Non-pigmented ciliary epithelial cell (primary cell): ENCODE measurements around the gene ROBO4.

ENCODE experiments used
- DNase-seq: peaks from one replicate; pipeline ENCODE4 v3.0.0-alpha.2; 2010; ENCODE audit warnings: low read depth

ROBO4 gene

DNA sequence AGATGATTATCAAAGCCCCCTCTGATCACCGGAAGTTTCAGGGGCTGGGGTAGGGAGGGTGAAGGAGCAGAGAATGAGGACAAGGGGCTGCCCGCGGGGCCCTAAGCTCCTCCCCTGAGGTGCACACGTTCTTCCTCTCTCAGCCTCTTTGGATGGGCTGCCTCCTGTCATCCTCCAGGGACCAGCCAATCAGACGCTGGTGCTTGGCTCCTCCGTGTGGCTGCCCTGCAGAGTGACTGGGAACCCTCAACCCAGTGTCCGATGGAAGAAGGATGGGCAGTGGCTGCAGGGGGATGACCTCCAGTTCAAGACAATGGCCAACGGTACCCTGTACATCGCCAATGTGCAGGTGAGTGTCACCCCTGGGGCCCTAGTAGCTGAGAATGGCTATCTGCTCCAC lies 24.9 kb downstream of the ROBO4 start:
- DNase-seq, result no peak

DNA sequence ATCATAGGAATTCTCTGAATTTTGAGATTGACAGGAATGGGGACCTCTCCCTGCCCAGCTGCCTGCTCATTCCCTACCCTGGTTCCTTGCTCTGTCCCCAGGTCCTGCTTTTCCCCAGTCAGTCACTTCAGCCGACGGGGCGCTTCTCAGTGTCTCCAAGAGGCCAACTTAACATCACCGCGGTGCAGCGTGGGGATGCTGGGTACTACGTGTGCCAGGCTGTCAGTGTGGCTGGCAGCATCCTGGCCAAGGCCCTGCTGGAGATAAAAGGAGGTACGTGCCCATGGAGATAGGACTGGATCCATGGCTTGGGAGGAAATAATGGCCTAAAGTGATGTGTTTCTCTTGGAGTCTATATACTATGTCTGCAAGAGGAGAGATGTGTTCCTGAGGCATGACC lies 25.4 kb downstream of the ROBO4 start:
- DNase-seq, result no peak

DNA sequence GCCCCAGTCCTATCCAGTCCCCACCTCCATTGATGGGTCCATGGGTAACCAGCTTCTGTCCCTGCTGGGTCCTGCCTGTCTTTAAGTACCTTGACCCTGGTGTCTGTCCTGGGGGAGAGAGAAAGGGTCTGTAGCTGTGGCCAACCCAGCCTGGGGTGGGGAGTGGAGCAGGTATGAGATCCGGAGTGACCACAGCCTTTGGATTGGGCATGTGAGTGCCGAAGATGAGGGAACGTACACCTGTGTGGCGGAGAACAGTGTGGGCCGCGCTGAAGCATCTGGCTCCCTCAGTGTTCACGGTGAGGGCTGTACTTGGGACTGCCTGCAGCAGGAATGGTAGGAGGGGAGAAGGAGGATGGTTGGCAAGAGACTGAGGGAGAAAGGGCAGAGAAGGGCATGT lies 27.2 kb downstream of the ROBO4 start:
- no peak for DNase-seq

DNA sequence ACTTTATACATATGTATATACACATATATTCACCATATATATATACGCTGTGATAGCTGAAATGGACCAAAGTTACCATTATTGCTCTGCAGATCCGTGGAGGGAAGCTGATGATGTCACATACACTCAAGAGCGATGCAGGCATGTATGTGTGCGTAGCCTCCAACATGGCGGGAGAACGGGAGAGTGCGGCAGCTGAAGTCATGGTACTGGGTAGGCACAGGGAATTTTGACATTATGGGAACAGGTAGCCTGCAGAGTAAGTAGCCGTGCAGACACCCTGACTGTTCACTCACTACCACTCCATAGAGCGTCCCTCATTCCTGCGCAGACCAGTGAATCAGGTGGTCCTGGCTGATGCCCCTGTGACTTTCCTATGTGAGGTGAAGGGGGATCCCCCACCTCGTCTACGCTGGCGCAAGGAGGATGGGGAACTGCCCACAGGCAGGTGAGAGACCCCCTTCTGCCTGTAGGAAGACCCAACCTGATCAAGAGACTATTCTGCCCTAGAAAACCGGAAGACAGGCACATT lies 27.7 kb downstream of the ROBO4 start:
- no peak for DNase-seq

DNA sequence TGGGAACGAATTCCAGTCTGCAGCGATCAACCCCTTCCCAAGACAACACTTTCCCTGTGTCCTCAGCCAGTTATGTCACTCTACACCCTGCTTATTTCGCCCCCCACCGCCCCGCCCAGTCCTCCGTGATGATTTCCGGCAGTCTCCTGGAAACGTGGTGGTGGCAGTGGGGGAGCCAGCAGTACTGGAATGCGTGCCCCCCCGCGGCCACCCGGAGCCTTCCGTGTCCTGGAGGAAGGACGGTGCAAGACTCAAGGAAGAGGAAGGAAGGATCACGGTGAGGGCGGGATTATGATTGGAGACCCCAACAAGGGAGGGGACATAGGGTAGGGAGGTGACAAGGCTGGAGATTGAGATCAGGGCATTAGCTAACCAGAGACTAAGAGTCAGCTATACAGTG lies 28.3 kb downstream of the ROBO4 start:
- DNase-seq, result no peak

DNA sequence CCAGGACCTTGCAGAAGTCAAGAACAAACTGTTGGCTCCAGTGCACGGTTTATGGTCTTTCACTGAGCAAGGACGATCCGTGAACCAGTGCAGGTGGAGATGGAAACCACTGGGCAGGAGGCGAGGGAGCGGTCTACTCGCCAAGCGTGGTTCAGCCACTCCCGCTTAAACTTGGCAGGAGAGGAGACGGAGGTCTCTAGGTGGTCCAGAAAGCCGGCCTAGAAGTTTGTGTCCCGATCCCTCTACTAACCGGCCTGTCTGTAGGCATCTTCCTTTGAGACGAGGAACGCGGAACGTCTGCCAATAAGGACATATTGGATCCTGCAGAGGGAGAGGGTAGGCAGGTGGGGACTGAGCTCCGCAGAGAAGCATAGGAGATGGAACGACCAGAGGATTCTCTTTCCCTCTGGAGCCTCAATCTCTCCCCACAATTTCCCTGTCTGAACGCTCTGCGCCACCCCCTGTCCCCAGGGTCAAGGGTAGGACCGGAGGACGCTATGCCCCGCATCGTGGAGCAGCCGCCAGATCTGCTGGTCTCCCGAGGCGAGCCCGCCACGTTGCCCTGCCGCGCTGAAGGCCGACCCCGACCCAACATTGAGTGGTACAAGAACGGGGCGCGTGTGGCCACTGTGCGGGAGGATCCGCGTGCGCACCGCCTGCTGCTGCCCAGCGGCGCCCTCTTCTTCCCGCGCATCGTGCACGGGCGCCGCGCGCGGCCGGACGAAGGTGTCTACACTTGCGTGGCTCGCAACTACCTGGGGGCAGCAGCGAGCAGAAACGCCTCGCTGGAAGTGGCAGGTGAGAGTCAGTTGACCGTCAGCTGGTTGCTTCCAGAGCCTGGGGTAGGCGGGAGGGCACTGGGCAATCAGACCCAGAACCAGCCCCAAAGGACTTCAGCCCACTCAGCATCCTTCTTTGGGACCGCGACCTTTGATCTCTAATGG lies 29.1 kb downstream of the ROBO4 start:
- no peak for DNase-seq

DNA sequence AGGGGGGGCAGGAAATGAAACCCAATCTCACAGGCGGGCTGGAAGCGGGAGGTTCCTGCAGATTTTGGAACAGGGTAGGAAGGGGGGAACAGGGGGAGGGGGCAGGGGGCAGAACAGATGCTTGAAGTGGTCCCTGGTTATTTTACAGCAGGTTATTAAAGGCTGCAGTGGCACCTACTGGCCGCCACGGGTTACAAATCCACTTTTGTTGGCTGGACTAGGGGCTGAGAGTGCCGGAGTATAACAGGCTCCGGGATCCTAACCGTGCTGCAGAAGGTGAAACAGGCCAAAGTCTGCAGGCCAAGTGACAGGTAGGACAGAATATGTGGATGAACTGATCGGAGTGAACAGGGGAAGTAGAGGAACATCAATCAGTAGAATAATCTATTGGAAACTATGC lies 30.0 kb downstream of the ROBO4 start:
- no peak for DNase-seq

DNA sequence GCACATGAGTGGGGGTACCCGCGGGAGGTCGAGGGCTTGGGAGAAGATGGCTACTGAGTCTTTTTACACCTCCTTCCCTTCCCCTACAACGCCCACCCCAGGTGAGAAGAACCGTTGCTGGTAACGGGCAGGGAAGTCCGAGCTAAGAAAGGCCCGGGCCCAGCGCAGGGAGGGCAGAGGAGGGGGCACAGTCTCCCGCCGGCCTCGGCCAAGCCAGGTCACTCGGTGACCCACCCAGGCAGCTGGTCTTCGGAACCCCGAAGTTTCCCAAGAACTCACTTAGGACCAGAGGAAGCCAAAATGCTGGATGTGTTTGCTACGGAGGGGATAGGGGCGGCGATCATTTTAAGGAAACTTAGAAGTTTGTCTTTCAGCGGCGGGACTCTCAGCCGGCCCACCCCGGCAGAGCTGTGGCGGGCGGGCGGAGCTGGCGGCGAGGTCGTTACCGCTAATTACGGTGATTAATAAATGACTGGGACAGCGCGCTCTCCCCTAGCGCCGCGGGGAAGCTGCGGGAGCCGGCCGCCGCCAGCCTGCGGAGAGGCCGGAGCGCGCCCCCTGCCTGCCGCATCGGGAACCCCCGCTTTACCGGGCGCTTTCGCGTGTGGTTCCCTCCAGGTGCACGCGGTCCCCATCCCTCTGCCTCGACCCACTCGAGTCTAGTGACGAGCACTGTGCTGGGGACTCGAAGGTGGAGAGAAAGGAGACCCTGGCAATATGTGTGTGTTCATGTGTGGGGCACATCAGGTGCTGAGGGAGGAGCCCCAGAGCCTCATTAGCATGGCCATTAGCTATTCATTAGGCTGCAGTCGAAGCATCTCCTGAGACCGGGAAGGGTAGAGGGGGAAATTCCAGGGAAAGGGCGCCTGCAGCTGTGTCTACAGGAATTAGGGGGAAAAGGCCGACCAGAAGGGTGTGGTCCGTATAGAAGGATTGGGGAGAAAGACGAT lies 31.5 kb downstream of the ROBO4 start:
- no peak for DNase-seq

DNA sequence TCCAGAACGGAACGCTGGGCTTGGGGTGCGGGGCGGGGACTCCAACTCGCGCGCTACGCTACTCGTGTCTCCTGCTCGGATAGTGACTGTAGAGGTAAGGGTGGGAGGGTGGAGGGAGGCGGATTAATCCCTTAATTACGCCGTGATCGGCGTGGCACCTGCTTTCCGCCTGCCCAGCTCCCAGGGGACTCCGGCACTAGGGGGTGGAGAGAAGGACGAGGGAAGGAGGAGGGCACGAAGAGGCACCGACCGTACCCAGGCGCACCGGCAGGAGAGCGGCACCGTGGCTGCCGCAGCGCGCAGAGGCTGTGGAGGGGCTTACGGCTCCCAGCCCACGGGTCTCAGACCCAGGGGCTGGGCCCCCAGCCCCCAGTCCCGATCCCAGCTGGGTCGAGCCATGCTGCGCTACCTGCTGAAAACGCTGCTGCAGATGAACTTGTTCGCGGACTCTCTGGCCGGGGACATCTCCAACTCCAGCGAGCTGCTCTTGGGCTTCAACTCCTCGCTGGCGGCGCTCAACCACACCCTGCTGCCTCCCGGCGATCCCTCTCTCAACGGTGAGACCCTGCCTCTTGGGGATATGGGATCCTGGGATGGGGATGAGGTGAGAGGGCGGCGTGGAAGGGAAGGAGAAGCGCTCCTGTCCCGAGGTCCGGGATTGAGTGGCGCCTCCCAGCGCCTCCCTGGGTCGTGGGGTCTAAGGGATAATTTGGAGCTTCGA lies 32.3 kb downstream of the ROBO4 start, which contains the start of gene ROBO3:
TSS of gene ROBO3 (plus strand) at position 252 of the 721 bp plus-strand sequence. CDS start at position 398, 146 bp downstream.
- DNase-seq, result no peak

DNA sequence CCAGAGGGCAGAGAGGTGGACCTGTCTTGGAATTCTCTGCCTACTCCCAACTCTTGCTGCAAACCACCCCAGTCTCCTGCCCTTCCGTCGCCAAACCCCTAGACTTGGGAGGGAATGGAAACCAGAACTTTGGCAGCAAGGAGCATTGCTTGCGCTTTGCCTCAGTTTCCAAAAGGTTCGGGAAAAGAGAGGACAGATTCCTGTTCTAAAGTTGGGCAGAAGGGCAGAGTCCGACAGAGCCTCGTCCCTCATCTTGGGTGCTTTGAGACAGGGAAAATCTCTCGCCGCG lies 32.8 kb downstream of the ROBO4 start:
- DNase-seq, result no peak

DNA sequence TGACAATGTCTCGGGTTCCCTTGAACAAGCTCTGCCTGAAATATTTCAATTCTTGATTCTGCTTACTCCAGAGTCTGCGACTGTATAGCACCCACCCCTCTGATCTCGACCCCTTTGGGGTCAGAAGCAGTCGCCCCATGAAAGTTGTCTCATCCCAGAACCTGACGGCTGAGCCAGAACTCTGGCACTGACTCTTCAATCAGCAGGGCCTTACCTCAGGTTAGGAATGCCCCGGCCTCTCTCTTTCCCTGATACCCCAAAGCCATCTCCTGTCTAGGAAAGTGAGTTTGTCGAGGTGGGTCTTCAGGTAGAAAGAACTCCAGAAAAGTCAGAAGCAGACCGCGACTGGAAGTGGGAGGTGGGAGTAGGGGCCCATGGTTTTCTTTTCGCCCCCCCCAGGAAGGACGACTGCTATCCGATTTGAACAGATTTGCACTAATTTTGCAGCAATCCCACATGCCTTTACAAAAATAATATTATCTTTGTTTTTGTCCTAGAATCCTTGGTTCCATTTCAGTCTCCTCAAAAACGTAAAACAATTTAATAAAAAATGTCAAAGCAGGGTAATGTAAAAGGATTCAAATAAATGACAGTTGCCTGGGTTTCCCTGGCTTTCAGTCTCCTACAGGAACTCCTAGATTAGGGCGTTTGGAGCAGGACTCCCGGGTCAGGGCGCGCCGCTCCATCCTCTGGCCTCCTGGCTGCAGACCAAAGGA lies 33.3 kb downstream of the ROBO4 start:
- DNase-seq, result no peak

DNA sequence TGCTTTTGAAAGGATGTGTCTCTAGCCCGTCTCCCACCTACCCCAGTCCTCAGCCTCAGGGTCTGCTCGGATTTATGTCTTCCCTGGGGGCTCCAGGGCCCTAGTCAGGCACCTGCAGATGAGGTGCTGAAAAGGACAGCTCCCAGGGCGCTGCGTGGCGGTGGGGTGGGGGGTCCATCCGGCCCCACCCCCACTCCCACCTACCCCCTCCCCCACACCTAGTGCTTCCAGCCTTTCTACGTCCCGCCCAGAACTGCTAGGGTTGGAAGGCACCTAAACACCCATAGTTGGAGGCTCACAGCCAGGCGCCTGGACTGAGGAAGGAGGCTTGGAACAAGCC lies 33.9 kb downstream of the ROBO4 start:
- no peak for DNase-seq

DNA sequence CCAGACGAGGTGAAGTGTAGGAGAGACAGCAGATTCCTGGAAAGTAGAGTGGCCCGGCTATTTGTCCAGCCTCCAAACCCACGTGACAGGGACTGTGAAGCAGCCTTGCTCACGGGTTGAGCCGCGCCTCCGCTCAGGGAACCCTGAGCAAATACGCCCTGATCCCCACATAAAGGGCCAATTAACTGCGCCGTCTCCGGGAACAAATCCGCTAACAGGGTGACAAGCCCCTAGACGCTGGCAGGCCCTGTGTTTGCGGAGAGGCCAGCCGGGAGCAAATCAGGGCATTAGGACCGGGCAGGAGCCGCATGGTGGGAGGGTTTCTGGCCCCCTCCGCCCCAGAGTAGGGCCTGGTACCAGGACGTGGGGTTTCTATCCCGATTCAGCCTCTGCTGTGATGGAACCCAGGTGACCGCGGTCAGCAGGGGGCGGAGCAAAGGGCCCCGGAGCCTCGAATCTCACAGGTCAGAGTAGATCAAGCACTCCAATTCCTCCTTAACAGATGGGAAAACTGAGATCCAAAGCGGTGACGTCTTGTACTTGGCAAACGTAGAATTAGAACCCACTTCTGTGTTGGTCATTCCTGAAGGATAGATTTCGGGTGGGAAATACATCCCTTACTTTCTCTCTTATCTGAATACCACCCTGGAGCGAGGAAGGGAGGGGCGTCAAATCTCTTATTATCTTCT lies 34.4 kb downstream of the ROBO4 start:
- no peak for DNase-seq

DNA sequence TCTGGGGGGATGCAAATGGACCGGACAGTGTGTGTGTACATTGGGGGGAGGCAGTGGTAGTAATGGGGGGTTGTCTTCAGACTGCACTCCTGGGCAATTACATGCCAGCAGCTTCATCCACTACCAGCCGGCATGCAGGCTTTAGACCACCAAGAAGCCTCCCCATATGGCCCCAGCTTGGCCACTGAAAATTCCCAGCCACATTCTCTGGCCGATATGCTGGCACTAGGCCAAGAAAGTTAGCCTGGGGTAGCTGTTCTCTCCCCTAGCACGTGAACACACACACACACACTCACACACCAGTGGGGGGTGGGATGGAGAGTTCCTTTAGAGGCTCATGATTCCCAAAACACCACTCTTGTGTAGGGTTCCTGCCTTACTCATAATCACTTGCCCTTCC lies 36.0 kb downstream of the ROBO4 start:
- DNase-seq, result no peak

DNA sequence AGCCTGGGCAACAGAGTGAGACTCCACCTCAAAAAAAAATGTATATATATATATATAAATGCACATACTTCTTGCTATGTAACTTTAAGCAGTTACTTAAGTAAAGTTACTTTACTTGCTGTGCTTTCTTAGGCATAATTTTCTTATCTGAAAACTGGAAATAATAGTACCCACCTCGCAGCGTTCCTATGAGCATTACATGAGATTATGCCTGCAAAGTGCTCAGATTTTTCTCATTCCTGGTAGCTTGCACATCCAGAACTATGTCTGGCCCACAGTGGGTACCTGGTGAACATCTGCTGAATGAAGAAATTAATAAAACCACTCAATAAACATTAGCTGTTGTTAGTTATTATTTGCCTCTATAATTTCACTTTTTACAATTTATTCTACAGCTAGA lies 38.5 kb downstream of the ROBO4 start:
- no peak for DNase-seq

DNA sequence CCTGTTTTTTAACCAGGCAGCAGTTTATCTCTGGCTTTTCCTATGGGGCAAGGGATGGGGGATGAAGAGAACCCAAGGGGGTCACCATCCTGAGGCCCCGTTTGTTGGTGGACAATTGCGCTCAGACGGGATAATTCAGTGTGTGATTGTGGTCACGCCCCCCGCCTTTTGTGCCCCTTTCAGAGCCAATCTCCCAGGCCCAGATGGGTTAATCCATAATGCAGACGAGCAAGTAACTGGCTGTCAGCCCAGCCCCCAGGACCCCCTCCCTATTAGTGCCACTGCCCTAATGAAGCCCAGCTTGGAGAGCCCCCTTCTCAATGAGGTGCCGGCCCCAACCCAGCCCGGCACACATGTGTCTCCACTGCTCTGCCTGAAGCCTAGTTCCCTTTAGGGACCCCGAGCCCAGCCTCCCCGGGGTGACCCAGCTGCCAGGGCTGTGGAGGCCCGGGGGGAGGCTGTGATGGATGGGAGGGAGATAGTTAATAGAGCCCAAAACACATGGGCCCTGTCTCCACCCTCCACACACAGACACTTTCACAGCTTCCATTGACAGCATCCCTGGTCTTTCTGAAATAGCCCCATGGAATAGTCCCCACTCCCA lies 51.5 kb downstream of the ROBO4 start:
- no peak for DNase-seq

DNA sequence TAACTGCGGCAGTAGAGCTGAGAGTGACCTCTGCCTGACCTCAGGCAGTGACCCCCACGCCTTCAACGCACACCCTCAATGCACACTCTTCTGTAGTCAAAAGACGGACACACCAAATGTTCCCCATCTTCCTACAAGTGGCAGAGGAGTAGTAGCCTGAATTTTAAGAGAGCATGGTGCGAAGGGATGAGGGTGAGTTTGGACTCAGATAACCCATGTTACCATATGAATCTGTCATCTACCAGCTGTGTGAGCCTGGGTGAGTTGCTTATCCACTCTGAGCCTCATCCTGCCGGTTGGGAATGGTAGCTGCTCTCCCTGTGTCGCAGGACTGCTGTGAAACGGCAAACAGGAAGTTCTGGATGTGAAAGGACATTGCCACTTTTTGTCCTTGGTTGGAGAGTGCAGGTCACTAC lies 53.0 kb downstream of the ROBO4 start:
- DNase-seq, result no peak

DNA sequence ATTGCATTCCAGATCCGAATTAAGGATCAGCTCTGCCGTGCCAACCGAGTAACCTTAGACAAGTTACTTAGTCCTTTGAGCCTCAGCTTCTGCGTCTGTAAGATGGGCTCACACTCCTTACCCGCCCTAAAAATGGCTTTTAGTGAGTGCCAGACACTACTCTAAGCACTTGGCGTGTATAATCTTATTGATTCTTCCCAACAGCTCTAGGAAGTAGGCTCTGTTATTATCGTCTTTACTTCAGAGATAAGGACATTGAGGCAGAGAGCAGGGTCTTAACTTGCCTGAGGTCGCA lies 54.1 kb downstream of the ROBO4 start:
- no peak for DNase-seq

DNA sequence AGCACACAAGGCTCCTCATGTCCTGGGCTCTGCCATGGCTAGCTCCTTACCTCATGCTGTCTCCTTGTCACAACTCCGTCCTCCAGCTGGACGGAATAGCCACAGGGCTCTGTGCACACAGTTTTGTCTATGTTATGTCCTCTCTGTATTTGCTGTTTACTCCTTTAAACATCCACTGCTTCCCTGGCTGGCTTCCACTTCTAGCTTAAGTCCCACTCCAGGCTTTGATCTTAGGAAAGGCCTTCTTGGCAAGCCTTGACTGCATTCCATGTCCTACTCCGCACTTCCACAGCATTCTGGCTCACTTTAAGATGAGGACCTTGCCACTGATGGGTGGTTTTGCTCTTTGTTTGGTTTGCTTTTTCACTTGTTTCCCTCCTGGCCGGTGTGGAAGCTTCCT lies 55.4 kb downstream of the ROBO4 start:
- DNase-seq, result no peak

DNA sequence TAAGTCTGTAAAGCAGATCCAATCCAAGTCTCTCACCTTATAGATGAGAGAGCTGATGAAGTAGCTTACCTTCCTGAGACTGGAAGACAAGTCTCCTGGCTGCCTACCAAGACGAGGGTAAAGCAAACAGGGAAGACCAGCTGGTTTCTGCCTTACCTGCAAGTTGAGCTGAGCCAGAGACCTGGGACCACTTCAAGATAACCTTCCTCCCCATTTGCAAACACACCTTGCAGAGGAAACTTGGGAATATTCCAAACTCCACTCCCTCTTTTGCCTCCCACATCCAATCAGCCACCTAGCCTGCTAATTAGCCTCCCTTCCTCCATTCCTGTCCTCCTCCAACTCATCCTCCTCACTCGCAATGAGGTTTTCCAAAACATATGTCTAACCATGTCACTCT lies 55.8 kb downstream of the ROBO4 start:
- no peak for DNase-seq

DNA sequence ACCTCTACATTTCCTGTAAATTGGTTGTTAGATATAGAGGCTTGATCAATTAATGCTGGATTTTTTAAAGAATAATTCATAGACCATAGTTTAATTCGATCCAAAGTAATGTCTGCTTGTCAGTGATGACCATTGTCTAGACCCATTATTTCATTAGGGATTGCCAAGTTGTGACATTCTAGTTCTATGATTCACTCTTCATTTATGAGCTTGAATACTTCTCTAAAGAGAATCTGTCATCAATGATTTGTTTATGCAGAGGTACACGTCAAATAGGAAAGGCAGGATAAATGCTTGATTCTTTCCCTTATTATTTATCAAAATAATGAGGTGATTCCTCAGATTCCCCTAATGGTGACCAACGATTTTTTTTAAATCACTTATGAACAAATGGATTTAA lies 56.5 kb downstream of the ROBO4 start:
- no peak for DNase-seq
